ENCODE measurements around the gene ZNF358.

- TF ChIP-seq CTCF (IDR thresholded peaks at IDR 0.05; ENCODE audit: low read depth, low read length, poor library complexity, severe bottlenecking) = no peak
- TF ChIP-seq EZH2phosphoT487 (IDR thresholded peaks at IDR 0.05; ENCODE audit: borderline replicate concordance, low read length) = no peak
These were observed 13.4 kb upstream of the ZNF358 start for GRCh38 chr19:7502552-7502951.

All from DOHH2 (cell line).